Pulmonary artery endothelial cell (primary cell): Measurements from ENCODE around the gene FOXP2. TPM values are rescaled to one million over a fixed set of nuclear protein-coding genes. Genes with fewer than 3 reads are reported as not detected.
"Not testable (repeated sequence)": the region's sequence is repeated elsewhere in the genome, so short reads cannot be mapped to it uniquely, and the experiment has no call there.

ENCODE experiments used
- DNase-seq: peaks from one replicate; pipeline ENCODE4 v3.0.0-alpha.2; 2011; ENCODE audit warnings: low read depth, low spot score
- total RNA-seq: library from RNA; depleted of rRNA; stranded (reverse); fragments of >200 nt; gene quantifications from 2 replicates; pipeline ENCODE4 v1.2.3, GENCODE V29; 2014

FOXP2 gene
- total RNA-seq, 1 donor from 2014 or later: not detected

DNA sequence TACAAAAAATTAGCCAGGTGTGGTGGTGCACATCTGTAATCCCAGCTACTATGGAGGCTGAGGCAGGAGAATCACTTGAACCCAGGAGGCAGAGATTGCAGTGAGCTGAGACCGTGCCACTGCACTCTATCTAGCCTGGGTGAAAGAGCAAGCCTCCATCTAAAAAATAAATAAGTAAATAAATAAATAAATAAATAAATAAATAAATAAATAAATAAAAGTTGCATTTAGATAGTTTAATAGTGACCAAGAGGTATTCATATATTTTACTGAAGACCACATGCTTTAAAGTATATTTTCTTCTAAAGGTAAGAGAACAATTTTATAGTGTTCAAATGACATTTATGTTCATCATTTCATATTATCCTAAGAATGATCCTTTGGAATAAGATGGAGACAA lies 82.9 kb downstream of the FOXP2 start:
- not testable (repeated sequence) for DNase-seq

DNA sequence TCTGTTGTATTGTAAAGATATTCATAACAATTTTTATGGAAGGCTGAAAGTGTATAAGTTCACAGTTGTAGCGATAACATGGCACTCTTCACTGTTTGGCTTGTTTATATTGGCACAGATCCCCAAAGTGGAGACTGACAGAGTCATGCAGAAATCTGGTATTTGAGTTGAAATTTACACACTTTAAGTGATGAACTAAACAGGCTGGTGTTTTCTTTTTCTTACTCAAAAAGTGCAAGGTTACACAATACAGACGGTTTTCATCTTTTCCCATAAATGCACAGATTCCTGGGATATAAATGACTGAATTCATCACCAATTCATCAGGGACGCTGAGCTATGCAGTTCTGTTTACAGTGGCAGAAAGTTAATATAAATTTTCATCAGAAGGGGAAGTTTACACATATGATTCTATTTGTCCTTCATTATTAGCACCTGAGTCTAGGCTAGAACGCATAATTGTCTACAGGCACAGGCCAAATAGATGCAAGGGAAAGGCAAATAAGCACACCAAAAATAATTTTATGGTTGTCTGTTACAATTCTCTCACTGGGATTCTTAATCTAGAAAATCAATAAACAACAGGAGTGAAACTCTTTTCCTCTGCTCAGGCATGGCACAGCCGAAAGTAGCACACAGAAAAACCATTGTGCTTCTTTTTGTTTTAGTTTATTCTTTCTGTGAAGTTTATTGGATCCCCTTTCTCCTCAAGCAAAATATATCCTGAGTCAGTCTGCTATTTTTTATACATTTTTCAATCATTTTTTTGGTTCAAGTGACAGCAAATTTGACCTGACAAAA lies 88.0 kb downstream of the FOXP2 start:
- DNase-seq: no peak

DNA sequence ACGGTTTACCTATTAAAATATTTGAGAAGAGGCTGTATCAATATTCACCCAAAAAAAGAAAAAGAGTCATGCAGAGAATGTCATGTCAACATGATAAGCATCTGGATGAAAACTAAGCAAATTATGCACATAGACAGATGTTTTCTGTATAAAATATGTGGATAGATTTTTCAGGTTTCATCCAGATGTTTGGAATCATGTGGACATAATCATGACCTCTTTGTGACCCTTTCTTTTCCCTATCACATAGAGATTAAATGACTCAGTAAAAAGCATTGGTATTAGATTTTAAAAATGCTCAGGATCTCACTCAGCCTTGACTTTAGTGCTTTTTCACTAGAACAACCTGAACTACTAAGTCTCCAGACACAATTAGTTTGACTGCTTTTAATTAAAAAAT lies 90.0 kb downstream of the FOXP2 start:
- DNase-seq: no peak

DNA sequence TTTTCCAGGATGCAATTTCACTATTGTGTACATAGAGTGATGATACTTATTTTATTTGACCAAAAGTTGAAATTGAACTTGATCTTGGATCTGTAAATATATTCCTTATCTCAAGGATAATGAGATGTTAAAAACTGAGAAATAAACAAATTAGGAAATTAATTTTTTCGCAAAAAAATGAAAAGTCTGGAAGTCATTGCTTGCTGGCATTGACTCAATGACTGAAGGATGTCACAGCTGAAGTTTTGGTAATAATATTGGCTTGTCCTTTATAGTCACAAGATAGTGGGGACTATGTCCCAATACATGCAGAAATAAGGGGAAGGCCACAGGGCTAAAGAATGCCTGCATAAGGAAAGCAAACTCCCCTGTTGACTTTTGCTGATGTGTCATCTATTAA lies 92.8 kb downstream of the FOXP2 start:
- no peak for DNase-seq

DNA sequence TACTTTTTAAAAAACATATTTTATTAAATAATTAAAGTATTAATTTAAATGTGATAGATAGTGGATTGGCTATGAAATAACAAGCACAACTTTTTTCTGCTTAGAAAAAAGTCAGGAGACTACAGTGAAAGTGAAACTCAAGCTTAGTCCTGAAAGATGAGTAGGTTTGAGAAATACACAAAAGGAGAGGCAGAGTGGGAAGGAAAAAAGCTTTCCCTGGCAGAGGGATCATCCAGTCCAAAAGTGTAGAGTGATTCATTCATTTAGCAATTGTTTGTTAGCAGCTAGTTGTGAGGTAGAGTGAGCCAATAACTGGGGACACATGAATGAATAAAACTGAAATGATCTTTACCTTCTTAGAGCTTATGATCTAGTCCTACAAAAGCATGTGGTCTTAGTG lies 93.5 kb downstream of the FOXP2 start:
- DNase-seq: no peak

DNA sequence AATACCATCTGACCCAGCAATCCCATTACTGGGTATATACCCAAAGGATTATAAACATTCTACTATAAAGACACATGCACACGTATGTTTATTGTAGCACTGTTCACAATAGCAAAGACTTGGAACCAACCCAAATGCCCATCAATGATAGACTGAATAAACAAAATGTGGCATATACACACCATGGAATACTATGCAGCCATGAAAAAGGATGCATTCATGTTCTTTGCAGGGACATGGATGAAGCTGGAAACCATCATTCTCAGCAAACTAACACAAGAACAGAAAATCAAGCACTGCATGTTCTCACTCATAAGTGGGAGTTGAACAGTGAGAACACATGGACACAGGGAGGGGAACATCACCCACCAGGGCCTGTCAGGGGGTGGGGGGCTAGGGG lies 96.2 kb downstream of the FOXP2 start:
- DNase-seq: not testable (repeated sequence)

DNA sequence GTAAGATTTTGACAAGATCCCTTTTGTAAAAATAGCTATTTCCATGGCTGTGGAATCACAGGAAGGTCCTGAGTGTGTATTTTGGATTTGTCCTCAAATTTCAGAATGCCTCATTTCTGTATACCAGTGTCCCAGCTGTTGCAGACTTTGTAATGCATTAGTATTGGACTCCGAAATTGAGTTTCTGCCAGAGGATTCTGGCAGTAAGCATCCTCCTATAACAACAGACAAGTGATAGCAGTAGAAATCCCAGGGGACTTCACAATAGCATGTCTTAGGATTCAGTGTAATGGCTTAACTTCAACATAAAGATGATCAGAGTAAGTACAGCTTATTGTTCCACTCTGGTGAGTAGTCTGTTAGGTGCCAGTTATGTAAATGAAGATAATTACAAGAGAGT lies 104.6 kb downstream of the FOXP2 start:
- no peak for DNase-seq

DNA sequence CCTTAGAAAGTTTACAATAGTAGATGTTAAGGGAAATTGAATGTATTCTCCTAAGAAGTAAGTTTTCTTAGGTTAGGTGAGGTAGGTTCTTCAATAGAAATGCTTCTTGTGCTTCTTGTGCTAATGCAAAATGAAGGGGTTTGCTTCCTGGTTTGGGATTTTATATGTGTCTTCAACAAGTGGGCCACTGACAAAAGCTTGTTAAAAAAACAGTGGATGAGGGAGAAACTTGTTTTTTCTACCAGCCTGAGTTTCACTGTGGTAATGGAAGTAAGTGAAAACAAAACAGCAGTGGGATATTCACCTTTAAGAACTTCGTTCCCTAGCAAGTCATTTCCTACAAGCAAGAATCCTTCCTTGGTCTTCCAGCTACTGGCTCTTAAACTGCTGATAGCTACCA lies 107.5 kb downstream of the FOXP2 start:
- no peak for DNase-seq

DNA sequence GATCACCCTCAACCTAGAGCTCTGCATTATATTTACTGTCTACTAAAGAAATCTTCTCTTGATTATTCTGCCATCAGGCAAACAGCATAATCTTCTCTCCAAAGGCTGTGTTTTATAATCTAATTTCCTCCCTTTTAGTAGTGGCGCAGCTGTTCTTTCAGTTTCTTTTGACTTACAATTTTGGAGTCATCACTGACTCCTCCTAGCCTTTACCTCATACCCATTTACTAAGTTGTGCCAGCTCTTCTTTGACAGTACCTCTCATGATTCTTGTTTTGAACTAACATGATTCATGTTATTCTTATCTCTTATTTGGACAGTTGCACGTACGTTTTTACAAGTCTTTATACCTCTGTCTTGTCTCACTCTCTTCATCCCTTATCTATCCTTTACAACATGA lies 113.0 kb downstream of the FOXP2 start:
- DNase-seq: no peak

DNA sequence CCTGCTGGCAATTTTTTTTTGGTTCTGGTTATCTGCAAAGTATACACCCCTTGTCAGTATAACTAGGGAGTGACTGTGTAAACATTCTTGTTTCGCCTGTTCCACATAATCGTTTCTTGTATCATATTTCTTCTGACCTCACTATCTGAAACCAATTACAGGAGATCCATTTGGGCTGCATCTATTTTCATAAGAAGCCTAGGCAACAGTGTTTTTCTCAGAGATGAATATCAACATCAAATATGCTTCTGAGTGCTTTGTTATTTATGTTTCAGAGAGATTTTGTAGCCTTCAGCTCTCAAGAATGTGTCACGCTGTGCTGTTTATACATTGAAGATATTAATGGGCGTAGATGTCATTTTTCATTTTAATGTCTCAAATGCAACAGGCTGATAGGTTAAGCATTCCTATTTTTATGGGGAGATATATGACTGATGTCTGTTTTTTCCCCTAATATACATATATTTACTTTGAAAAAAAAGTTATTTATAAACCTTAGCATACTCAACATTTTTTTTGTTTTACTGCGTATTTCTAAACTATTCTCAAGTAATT lies 115.5 kb downstream of the FOXP2 start:
- no peak for DNase-seq

DNA sequence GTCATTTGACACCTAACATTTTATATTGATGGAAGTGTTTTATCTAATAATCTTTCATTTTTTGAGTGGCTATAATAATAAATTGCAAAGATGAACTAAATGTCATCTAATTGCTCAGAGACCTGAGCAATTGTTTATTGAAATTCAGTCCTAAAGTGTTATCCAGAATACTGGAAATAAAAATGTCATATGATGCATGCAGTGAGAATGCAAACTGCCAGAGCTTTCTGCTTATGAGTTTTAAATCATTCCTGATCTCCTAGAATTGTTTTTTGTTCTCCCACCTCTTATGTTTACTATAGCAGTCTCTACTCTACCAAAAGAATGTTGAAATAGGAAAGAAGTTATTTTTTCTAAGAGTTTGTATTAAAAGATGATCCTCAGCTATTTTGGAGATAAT lies 116.7 kb downstream of the FOXP2 start:
- no peak for DNase-seq

DNA sequence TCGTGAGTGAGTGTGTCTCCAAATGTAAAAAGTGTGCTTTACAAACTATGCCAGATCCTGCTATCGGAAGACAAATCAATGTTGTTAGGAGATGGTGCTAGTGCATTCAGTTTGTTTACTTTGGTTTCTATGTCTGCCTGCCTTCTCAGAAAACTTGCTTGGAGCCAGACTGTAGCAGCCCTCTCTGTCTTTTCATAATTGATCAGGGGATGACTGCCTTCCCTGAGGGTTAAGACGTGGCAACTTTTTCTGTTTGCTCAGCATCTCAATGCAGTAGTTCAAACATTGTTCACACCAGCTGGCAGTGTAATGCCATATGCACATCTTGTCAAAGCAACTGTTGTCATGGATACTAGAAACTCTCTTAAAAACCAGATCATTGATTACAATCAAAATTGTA lies 118.5 kb downstream of the FOXP2 start:
- DNase-seq: no peak

DNA sequence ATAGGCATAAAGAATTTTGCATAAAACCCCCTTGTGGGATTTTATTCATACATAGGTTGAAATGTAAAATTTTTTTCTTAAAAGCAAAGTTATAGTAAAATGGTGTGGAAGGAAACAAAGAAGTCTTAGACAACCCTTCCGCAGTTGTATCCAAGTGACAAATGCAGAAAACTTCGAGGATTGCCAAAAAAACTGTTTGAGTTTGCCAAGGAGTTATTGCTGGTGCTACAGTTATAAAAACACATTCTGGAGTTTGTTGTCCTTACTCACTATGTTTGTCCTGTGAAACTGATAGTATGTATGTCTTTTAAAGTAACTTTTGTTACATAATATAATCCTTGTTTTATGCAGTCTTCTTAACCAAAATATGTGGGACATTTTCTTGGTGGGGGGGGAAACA lies 120.3 kb downstream of the FOXP2 start:
- no peak for DNase-seq

DNA sequence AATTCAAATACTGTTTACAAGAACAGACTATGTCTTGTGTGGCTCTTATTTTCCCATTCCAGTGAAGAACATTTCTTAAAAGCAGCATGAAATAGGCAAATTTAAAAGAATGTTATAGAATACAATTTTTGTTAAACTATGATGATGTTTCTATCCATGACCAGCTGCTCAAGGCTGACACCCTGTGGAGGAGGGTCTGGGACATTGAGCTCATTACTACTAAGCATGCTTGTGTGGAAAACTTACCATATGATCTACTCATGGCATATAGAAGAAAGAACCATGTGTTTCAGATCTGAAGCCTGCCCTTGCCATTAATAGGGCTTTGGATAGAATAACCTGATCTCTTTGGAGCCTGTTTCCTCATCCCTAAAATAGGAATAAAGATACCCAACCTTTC lies 125.0 kb downstream of the FOXP2 start:
- DNase-seq: no peak

DNA sequence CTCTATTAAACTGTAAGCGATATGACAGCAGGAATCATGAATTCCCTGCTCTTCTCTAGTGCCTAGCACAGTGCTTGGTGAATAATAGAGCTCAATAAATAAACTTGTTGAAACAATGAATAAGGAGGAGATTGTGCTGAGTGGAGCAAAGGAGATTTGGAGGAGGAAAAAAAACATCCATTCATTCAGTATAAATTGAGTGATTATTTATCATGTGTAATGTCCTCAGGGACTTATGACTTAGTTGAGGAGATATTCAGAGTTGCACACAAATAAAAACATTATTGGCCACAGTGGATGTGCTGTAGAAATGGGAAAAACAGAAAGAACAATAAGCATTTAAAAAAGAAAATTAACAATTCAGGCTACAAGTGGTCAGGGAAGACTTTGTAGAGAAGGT lies 125.7 kb downstream of the FOXP2 start:
- no peak for DNase-seq

DNA sequence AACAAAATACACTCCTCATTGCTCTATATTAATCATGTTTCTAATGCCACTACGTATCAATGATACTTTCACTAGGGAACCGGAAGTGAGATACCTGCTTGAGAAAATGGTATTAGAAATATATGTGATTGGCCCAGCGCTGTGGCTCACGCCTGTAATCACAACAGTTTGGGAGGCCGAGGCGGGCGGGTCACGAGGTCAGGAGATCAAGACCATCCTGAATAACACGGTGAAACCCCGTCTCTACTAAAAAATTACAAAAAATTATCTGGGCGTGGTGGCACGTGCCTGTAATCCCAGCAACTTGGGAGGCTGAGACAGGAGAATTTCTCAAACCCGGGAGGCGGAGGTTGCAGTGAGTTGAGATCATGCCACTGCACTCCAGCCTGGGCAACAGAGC lies 132.7 kb downstream of the FOXP2 start:
- DNase-seq: not testable (repeated sequence)

DNA sequence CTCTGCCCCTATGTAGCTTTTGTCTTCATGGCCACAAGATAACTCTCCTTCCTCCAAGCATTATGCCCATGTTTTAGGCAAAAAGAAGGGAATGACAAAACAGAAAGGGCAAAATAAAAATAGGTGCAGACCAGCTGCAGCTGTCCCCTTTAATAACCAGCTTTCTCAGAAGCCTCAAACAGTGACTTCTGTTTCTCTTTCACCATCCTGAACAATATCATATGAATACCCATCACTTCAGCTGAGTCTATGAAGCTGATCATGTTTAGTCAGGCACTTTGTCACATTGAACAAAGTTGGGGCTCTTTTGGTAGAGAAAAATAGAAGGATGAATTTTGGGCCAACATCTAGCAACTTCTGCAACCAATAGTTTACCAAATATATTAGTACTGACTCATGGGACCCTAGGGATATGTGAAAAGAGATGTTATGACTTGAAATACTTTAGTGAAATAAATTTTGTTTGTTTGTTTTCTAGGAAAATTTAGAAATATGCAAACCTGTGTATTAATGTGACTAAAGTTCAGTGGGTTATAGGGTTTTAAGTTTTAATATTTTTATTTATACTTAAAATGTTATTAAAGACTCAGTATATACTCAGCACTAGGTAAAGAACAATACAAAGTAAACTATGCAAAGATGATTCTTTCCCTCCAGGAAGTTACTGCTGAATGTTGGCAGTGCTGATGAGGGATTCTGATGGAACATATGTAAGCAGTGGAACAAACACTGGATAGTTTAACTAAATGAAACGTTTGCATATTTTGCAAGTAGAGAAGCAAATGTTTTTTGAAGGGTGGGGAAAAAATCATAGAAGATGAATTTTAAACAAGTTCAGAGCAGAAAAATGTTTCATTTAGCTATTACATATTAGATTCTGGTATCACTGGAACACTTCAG lies 133.7 kb downstream of the FOXP2 start:
- no peak for DNase-seq

DNA sequence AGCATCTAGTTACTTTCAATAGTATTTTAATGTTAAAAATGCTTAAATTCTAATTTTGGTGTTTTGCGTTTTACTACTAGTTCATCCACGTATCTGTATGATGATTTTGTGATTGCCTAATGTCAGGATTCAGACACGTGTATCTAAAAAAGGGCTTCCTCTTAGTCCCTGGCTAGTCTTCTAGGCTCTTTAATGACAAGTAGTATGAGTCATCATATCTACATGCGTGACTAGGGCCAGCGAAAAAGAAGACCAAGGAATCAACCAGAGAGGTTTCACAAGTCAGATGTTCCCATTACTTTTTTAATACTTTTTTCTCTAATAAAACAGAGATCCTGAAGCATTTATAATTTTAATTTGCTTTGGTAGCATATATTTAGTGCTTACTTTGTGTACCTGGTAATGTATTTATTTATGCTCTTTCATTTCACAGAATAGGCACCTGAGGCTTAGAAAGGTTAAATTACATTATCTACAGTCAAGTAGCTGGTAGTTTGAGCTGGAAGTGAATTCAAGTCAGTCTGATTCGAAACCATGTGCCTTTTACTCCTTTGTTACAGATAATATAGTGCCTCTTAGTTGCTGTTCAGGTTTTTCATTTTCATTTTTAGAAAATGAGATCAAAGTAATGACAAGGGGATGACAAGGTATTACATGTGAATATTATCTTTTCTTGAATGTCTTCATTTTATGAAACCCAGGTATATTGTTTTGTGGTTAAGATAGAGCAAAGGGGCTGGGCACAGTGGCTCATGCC lies 140.3 kb downstream of the FOXP2 start:
- DNase-seq: no peak

DNA sequence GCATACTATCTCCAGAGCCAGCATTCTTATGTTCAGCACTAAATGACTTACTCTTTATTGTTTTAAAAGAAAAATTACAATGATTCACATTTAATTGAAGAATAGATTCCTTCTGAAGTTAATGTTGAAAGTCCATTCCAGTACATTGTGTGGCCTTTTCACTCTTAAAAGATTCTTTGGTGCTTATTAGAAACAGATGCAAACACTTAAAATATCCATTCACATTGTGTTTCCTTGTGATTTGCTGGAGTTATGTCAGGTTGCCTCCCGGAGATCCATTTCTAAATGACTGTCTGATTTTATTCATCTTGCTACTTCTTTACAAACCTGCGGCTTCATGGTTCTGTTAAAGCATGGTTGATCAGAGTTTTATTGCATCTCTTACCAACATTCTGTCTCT lies 152.8 kb downstream of the FOXP2 start:
- no peak for DNase-seq

DNA sequence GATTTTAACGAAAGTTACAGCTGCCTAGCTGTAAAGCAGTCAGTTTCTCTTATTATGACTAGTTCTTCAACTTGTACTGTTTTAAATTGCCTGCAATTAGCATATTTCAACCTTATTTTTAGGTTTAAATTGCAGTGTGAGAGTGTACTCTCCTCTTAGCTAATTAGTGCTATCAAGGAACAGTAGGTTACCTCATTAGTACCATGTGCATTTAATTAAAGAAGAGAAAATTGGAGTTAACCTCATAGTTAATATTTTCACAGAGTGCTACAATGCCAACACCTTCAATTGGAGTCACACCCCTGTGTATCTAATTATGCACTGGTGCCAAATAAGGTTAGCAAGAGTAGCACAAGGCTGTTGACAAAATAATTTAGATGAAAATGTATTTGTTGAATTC lies 154.6 kb downstream of the FOXP2 start:
- no peak for DNase-seq

DNA sequence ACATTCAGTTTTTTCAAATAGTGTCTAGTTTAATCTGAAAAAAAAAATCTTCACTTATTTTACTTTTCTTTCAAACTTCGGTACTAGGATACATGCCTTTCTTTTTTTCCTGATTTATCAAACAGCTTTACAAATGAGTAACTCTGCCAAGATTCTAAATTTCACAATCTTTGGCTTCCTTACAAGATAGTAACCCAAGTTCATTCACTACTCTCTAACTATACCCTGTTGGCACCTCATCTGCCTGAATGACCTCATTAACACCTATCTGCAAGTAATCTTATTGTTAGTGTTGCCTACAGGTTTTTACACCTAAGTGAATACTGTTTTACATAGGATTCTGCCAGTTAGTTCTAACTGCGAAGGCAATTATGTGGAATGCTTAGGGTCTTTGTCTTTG lies 159.8 kb downstream of the FOXP2 start:
- DNase-seq: no peak

DNA sequence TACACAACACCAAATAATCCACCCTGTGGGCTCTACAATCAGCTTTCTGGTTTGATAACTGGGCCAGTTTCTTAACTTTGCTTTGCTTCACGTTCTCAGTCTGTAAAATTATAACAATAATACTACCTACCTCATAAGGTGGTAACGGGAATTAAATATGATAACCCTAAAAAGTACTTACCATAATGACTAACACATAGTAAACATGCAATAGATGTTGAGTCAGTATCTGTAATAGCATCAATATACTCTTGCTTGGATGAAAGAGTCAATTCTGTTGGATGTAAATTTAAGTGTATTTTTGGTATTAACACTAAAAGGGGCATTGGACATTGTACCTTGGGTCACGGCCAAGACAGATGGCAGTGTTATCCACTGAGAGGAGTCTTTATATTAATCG lies 160.5 kb downstream of the FOXP2 start:
- DNase-seq: no peak
